Measurements from ENCODE around the gene ZSCAN4. TPM values are rescaled to one million over a fixed set of nuclear protein-coding genes. Genes with fewer than 3 reads are reported as not detected.

Gene ZSCAN4
- total RNA-seq, 1 experiment from 2014 or later: not detected

- no peaks in the 10 kb centered on the region for H3K79me2 ChIP-seq (ENCODE audit: low read length)
- TF ChIP-seq EZH2phosphoT487 (IDR thresholded peaks at IDR 0.05; ENCODE audit: borderline replicate concordance, low read length) (no peak), EZH2 (IDR thresholded peaks at IDR 0.05; ENCODE audit: low read length, unreplicated experiment) (no peak)
- intact Hi-C loops (cut with micrococcal nuclease): no loop called here
- no peak for DNase-seq
- H3F3A ChIP-seq (ENCODE audit: low read length, unreplicated experiment): no peaks in the 10 kb centered on the region
- no peaks in the 10 kb centered on the region for H3K9me2 ChIP-seq (replicated peaks; ENCODE audit: low read length)
- no peak overlapping the region for H3K27ac ChIP-seq (ENCODE audit: low read length)
- ATAC-seq: no peak
- no peak overlapping the region for H3K9ac ChIP-seq (ENCODE audit: low read length)
- no peaks in the 10 kb centered on the region for H3K36me3 ChIP-seq (ENCODE audit: low read depth, low read length)
- no peaks in the 10 kb centered on the region for H3K4me1 ChIP-seq (ENCODE audit: insufficient read depth, low read length)
- no TSS peak for BruUV-seq (replicated peaks)
- POLR2A ChIA-PET (ENCODE audit: unreplicated experiment): no interaction called here
- CTCF ChIA-PET: no interaction called here
- H3K27me3 ChIP-seq (ENCODE audit: low read length): no peaks in the 10 kb centered on the region
- no peak overlapping the region for H2AFZ ChIP-seq (ENCODE audit: low read length)
- peaks cover 6% of the 10 kb centered on the region; the same call in 1 of the 2 replicates for H3K9me3 ChIP-seq (ENCODE audit: low read length)
- no peaks in the 10 kb centered on the region for H4K20me1 ChIP-seq (ENCODE audit: low read length)
- no peak overlapping the region for H3K4me2 ChIP-seq (ENCODE audit: low read length)
- no peak overlapping the region for H3K4me3 ChIP-seq (ENCODE audit: low read length)
These were observed 2.6 kb downstream of the ZSCAN4 start for GRCh38 chr19:57671124-57671895.

GRCh38 chr19:57672466-57672865, 3.7 kb downstream of the ZSCAN4 start:
- no peaks in the 10 kb centered on the region for H4K20me1 ChIP-seq (ENCODE audit: low read length)
- no peaks in the 10 kb centered on the region for H3K9me2 ChIP-seq (replicated peaks; ENCODE audit: low read length)
- ATAC-seq (no peak), DNase-seq (no peak)
- H3K4me1 ChIP-seq (ENCODE audit: insufficient read depth, low read length): no peaks in the 10 kb centered on the region
- H3K79me2 ChIP-seq (ENCODE audit: low read length): no peaks in the 10 kb centered on the region
- no peak overlapping the region for H3K9ac ChIP-seq (ENCODE audit: low read length)
- BruUV-seq (replicated peaks): no TSS peak
- no peaks in the 10 kb centered on the region for H3K36me3 ChIP-seq (ENCODE audit: low read depth, low read length)
- no peaks in the 10 kb centered on the region for H3F3A ChIP-seq (ENCODE audit: low read length, unreplicated experiment)
- TF ChIP-seq EZH2 (IDR thresholded peaks at IDR 0.05; ENCODE audit: low read length, unreplicated experiment) (no peak), EZH2phosphoT487 (IDR thresholded peaks at IDR 0.05; ENCODE audit: borderline replicate concordance, low read length) (no peak), CTCF (conservative IDR thresholded peaks at IDR 0.05; ENCODE audit: low read depth, low read length) (no peak)
- no peak overlapping the region for H2AFZ ChIP-seq (ENCODE audit: low read length)
- intact Hi-C loops (cut with micrococcal nuclease): no loop called here
- H3K4me2 ChIP-seq (ENCODE audit: low read length): no peak overlapping the region
- H3K27ac ChIP-seq (ENCODE audit: low read length): no peak overlapping the region
- CTCF ChIA-PET: no interaction called here
- H3K27me3 ChIP-seq (ENCODE audit: low read length): no peaks in the 10 kb centered on the region
- POLR2A ChIA-PET (ENCODE audit: unreplicated experiment): interaction anchor here (0.7 kb wide), 1 partner anchor 1069 kb away, joined by 3 read pairs; no protein-coding TSS in a partner anchor
- no peak overlapping the region for H3K4me3 ChIP-seq (ENCODE audit: low read length)
- H3K9me3 ChIP-seq (ENCODE audit: low read length): peaks cover 13% of the 10 kb centered on the region

- Histone ChIP-seq H2AFZ (ENCODE audit: low read length) (no peak overlapping the region), H3K79me2 (ENCODE audit: low read length) (no peaks in the 10 kb centered on the region), H4K20me1 (ENCODE audit: low read length) (no peaks in the 10 kb centered on the region), H3K27me3 (ENCODE audit: low read length) (no peaks in the 10 kb centered on the region), H3F3A (ENCODE audit: low read length, unreplicated experiment) (no peaks in the 10 kb centered on the region), H3K4me2 (ENCODE audit: low read length) (no peak overlapping the region), H3K27ac (ENCODE audit: low read length) (no peak overlapping the region), H3K9me2 (replicated peaks; ENCODE audit: low read length) (no peaks in the 10 kb centered on the region), H3K36me3 (ENCODE audit: low read depth, low read length) (no peaks in the 10 kb centered on the region; the same call in 1 of the 2 replicates), H3K4me1 (ENCODE audit: insufficient read depth, low read length) (no peaks in the 10 kb centered on the region), H3K9ac (ENCODE audit: low read length) (no peak overlapping the region), H3K4me3 (ENCODE audit: low read length) (no peak overlapping the region), H3K9me3 (ENCODE audit: low read length) (peaks cover 23% of the 10 kb centered on the region)
- POLR2A ChIA-PET (ENCODE audit: unreplicated experiment): no interaction called here
- ATAC-seq (no peak), DNase-seq (no peak)
- no peak for TF ChIP-seq EZH2 (IDR thresholded peaks at IDR 0.05; ENCODE audit: low read length, unreplicated experiment)
- no peak for TF ChIP-seq CTCF (conservative IDR thresholded peaks at IDR 0.05; ENCODE audit: low read depth, low read length)
- no peak for TF ChIP-seq EZH2phosphoT487 (IDR thresholded peaks at IDR 0.05; ENCODE audit: borderline replicate concordance, low read length)
- intact Hi-C loops (cut with micrococcal nuclease): no loop called here
- CTCF ChIA-PET: no interaction called here
- no TSS peak for BruUV-seq (replicated peaks)
These were observed 7.1 kb downstream of the ZSCAN4 start for GRCh38 chr19:57675881-57676280.

Data from PC-3 (cell line).